ENCODE data around the gene LRRC4C. TPM values are rescaled to one million over a fixed set of nuclear protein-coding genes. Genes with fewer than 3 reads are reported as not detected.

LRRC4C gene
- total and polyA plus RNA-seq, 10 of the 15 experiments (the other 5 are each of a cell fraction or from before 2014, with no cell fraction given): 1.5 TPM; not detected in 9

DNA sequence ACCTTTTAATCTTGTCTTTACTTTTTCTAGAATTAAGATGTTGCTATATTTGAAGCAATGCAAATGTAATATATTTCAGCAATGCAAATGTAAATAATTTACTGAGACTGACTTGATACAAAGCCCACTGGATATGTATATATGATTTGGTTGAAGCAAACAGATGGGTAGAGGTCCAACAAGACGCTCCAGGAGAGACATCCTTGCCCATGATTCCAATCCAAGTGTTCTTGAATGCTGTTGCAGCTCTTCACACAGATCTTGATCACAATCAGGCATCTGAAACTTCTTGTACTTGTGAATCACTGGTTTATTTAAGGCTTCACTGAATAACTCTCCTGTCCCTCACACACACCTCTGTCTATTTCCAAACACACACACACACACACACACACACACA lies 507.0 kb downstream of the LRRC4C start:
- Histone ChIP-seq H3K4me1 (ENCODE audit: control insufficient read depth, insufficient read depth, low read length) (no peaks in the 10 kb centered on the region), H3K9me3 (replicated peaks; ENCODE audit: control insufficient read depth, insufficient read depth, low read length) (no peaks in the 10 kb centered on the region), H3K79me2 (ENCODE audit: control insufficient read depth, insufficient read depth, low read length) (no peaks in the 10 kb centered on the region), H3K27ac (ENCODE audit: control insufficient read depth, insufficient read depth) (no peak overlapping the region), H3K27me3 (replicated peaks in 1 of 2; ENCODE audit: control insufficient read depth in 2 of 2, insufficient read depth in 2 of 2, low read length in 1 of 2) (no peaks in the 10 kb centered on the region), H3K36me3 (ENCODE audit: control insufficient read depth in 2 of 2, insufficient read depth in 2 of 2, low read length in 1 of 2) (no peaks in the 10 kb centered on the region), H3K9ac (ENCODE audit: control insufficient read depth, insufficient read depth, low read length) (no peak overlapping the region), H2AFZ (ENCODE audit: control insufficient read depth, low read depth, low read length) (no peak overlapping the region), H3K4me3 (no peak overlapping the region), H4K20me1 (ENCODE audit: control insufficient read depth, insufficient read depth) (no peaks in the 10 kb centered on the region), H3K4me2 (ENCODE audit: control insufficient read depth, insufficient read depth) (no peak overlapping the region)
- 7% methylated on average over 1 of the region's 1 CpG for WGBS (ENCODE audit: insufficient coverage, insufficient replicate concordance, low lambda C conversion rate, missing lambda C conversion rate)
- DNase-seq (ENCODE audit: low read depth, low spot score): no peak
- no peak for FAIRE-seq
- in situ Hi-C loops (cut with MboI): no loop called here
- ATAC-seq: no peak
- POLR2A ChIA-PET: no interaction called here
- CTCF ChIA-PET: no interaction called here
- RAD21 ChIA-PET (ENCODE audit: unreplicated experiment): no interaction called here
- TF ChIP-seq, protein P1, sequence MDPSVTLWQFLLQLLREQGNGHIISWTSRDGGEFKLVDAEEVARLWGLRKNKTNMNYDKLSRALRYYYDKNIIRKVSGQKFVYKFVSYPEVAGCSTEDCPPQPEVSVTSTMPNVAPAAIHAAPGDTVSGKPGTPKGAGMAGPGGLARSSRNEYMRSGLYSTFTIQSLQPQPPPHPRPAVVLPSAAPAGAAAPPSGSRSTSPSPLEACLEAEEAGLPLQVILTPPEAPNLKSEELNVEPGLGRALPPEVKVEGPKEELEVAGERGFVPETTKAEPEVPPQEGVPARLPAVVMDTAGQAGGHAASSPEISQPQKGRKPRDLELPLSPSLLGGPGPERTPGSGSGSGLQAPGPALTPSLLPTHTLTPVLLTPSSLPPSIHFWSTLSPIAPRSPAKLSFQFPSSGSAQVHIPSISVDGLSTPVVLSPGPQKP (IDR thresholded peaks at IDR 0.05; ENCODE audit: low read depth, low read length): no peak
- no peak for TF ChIP-seq RELA (IDR thresholded peaks at IDR 0.05; ENCODE audit: borderline replicate concordance, partially characterized antibody)
- TF ChIP-seq, protein P2, sequence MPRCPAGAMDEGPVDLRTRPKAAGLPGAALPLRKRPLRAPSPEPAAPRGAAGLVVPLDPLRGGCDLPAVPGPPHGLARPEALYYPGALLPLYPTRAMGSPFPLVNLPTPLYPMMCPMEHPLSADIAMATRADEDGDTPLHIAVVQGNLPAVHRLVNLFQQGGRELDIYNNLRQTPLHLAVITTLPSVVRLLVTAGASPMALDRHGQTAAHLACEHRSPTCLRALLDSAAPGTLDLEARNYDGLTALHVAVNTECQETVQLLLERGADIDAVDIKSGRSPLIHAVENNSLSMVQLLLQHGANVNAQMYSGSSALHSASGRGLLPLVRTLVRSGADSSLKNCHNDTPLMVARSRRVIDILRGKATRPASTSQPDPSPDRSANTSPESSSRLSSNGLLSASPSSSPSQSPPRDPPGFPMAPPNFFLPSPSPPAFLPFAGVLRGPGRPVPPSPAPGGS (IDR thresholded peaks at IDR 0.05; ENCODE audit: borderline replicate concordance, insufficient read depth, low read depth, low read length, poor library complexity, severe bottlenecking): no peak
- no peak for TF ChIP-seq RBBP5 (conservative IDR thresholded peaks at IDR 0.05)
- TF ChIP-seq, protein P3, sequence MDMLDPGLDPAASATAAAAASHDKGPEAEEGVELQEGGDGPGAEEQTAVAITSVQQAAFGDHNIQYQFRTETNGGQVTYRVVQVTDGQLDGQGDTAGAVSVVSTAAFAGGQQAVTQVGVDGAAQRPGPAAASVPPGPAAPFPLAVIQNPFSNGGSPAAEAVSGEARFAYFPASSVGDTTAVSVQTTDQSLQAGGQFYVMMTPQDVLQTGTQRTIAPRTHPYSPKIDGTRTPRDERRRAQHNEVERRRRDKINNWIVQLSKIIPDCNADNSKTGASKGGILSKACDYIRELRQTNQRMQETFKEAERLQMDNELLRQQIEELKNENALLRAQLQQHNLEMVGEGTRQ (IDR thresholded peaks at IDR 0.05; ENCODE audit: borderline replicate concordance, low read depth, low read length): no peak
- BruUV-seq (replicated peaks): no TSS peak
- intact Hi-C loops (cut with micrococcal nuclease; ENCODE audit: unreplicated experiment): no loop called here
- SMC1A ChIA-PET (ENCODE audit: uncharacterized antibody, unreplicated experiment): no interaction called here
